GM18517 (cell line): Measurements from ENCODE around the gene DENND1A.
"Not testable (repeated sequence)": the region's sequence is repeated elsewhere in the genome, so short reads cannot be mapped to it uniquely, and the experiment has no call there.

ENCODE experiments used
- ATAC-seq: cut with Tn5 transposase; IDR thresholded peaks from one replicate; pipeline ENCODE4 v1.9.1; 2021; ENCODE audit warnings: mild to moderate bottlenecking, moderate library complexity; ENCODE audit not compliant: unreplicated experiment

Gene DENND1A

DNA sequence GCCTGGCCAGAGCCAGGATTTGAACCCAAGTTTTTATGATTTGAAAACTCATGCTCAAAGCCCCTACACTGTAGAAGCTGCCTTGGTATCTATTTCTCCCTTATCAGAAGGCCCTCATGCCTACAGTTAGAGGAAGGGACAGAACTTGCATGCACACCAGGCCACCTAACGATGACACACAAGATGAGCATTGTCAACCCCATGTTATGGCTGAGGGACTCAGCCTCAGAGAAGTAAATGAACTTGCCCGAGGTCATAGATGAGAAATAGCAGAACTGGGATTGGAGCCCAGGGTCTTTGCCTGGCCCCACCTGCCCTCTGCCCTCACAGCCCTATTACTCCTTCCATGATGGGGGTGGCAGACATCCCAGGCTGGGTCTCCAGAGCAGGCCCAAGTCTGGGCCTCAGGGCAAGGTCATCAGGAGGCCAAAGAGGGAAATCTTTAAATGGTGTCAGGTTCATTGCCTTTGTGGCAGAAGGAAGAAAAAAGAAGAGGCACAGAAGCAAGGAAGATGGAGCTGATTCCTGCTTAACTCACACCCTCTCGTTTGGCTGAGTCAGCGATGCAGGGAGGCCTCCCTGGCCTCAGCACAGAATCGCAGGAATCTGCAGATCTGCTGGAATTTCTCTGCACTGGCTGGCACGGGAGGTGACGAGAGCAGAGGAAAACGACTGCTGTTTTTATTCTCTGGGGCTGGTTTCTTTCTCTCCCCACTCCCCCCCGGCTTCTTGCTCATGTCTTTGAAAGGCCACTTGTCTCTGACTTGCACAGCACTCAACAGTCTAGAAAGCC, 594.5 kb downstream of the DENND1A start:
- ATAC-seq = no peak

DNA sequence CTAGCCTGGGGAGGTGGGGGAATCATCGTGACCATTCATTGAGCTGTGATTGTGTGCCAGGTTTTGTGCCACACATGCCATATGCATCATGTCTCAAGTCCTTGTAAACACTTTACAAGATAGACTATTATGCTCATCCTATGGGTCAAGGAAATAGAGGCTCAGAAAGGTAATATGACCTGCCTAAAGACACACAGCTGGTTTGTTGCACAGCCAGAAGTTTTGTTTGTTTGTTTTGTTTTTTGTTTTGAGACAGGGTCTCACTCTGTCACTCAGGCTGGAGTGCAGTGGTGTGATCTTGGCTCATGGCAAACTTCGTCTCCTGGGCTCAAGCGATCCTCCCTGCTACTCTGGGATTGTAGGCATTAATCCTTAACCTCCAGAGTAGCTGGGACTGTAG, 595.3 kb downstream of the DENND1A start:
- no peak for ATAC-seq

DNA sequence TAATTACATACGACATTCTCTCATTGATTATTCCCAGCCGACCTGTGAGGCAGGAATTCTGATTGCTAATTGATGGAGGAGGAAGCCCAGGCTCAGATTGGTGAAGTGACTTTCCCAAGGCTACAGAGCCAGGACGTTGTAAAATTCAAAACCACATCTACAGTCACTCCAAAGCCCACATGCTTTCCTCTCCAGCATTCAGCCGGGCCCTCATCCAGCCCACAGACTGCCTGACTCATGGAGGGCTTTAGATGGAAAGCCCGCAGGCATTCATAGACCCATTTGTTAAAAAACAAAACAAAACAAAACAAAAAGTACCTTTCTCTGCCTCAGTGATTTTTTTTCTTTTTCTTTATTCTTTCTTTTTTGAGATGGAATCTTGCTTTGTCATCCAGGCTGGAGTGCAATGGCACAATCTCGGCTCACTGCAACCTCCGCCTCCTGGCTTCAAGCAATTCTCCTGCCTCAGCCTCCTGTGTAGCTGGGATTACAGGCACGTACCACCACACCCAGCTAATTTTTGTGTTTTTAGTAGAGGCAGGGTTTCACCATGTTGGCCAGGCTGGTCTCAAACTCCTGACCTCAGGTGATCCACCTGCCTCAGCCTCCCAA, 596.8 kb downstream of the DENND1A start:
- ATAC-seq = not testable (repeated sequence)

DNA sequence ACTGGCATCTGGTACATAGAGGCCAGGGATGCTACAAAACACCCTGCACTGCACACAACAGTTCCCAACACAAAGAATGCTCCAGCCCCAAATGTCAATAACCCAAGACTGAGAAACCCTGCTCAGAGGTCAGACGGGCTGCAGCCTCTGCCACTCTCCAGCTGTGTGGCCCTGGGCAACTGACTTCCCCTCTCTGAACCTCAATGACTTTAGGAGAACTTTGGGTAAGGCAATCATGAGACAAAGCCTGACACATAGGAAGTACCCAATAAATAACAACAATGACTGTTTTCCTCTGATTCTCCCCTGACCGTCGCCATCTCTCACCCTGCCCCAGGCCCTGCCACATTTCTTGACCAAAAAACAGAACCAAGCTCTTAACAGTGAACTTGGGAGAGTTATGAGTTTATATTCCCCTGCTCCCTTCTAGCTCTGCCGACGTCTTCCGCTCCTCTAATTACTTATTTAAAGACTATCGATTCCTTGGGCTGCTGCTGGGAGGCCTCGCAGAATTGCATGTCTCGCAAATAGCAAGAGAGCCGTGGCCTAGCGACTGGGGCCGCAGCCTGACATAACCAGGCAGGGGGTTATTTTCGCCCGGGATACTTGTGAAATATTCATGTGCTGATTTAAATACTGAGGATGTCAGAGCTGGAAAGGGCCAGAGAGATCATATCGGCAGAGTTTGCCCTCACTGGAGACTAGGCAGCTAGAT, 598.4 kb downstream of the DENND1A start:
- no peak for ATAC-seq
